ENCODE results near the gene PCNX1.
A peak's percentile ranks its signal among the peaks of the same experiment; 100 is the strongest.
"Not testable (repeated sequence)": the region's sequence is repeated elsewhere in the genome, so short reads cannot be mapped to it uniquely, and the experiment has no call there.

The PCNX1 gene

DNA sequence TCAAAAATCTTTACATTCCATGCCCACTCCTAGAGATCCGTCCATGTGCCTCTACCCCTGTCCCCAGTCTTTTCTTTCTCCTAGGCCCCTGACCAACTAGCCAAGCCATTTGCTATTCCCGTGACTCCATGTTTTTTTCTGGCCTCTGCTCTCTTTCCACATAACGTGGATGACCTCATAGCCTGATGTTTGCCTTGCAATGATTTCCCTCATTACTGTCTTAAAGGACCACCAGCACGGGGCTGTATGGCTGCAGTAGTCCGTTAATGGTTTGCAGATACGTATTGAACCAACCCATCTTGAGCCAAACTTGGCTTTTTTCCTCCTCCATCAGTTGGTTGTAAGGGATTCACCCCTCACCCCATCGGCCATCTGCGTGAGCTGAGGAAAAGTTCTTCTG, 226.0 kb downstream of the PCNX1 start:
- no peak for DNase-seq

DNA sequence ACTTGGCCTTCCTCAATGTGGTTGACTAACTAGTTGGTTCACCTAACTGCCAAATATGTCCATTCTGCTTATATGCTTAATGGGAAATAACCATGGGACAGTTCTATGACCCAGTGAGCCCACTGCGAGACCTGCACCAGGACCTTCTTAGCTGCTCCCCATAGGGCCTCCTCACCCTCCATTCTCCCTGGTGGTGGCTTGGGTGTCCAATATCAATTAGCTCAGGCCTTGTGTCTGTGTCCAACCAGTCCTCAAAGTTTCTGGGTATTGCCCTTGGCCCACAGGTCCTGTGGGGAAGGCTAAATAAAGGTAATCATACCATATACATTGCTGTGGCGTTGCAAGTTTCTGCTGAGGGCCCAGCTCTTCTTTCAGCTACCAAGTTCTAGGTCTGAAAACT, 228.2 kb downstream of the PCNX1 start:
- DNase-seq = no peak

DNA sequence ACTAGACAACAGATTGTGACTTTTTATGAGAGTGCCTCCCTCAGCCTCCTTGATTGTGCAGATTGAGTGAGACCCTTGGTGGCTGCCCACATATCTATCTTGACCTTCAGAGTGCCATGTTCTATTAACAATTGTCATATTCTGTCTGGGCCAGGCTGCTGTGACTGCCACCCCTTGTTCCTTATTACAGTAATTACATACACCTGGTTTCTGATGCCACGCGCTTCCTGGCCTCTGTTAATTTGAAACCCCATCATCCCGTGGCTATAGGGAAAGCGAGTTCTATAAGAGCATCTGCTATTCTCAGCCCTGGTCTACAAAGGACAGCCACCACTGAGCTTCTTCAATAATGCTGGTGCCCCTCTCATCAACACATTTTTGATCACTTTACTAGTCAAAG, 228.7 kb downstream of the PCNX1 start:
- no peak for DNase-seq

DNA sequence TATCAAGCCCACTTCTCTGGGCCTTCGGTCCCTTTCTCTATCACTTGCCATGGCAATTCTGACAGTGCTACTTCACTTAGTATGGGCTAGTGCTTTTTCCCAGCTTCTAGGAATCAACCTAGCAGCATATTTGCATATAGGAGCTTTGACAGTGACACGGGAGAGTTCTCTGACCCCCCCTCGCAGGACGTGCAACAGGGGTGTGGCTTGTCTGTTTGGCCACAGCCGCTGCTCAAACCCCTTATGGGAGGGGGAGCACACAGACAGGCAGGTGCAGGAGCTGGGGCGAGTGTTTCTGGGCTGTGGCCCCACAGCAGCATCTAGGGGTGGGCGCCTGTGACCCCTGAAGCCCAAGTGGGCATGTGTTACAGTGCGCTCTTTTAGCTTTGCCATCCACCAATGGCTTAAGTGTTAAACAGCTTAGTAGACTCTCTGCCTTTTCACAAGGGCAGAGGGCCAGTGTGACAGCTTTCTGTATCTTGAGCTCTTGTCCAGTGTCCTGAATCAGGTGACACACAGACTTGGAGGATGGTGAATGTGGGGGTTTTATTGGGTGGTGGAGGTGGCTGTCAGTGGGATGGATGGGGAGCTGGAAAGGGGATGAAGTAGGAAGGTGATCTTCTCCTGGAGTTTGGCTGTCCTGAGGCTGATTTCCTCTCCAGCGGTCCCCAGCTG, 229.3 kb downstream of the PCNX1 start:
- DNase-seq = no peak

DNA sequence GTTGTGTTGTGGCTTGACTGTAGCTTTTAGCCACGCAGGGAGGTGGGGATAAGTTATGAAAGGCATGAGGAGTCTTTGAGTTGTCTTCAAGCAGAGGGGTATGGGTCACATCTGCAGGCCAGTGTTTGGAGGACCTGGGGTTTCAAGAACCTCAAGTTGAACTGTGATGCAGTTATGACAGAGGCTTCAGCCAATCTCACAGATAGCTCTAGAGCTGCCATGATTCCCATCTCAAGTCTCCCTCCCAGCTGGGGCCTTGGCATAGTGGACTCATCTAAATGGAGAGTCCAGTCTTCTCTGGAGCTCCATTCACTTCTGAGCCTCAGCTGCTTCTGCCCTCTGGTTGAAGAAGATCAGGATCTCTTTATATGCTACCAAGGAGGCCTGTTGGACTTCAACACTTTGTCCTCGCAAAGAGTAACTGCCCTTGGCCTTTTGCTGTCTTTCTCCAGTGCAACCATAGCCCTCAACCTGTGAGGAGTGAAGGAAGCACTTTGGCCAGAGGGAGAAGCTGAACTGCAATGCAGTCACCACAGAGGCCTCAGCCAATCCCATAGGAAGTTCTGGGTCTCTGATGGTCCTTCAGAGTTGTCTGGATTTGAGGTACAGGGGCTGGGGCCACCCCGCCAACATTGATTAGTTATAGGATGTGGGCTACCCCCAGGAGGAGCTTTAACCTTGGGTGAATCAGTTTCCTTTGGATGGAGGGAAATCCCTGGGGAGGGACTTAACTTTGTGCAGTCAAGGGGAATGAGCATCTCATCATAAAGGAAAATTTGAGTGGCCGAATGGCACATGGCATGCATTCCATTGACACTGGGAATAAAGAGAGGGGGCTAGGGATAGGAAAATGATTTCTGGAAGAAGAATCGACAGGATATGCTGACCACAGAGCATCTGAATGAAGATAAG, 230.5 kb downstream of the PCNX1 start:
- no peak for DNase-seq

DNA sequence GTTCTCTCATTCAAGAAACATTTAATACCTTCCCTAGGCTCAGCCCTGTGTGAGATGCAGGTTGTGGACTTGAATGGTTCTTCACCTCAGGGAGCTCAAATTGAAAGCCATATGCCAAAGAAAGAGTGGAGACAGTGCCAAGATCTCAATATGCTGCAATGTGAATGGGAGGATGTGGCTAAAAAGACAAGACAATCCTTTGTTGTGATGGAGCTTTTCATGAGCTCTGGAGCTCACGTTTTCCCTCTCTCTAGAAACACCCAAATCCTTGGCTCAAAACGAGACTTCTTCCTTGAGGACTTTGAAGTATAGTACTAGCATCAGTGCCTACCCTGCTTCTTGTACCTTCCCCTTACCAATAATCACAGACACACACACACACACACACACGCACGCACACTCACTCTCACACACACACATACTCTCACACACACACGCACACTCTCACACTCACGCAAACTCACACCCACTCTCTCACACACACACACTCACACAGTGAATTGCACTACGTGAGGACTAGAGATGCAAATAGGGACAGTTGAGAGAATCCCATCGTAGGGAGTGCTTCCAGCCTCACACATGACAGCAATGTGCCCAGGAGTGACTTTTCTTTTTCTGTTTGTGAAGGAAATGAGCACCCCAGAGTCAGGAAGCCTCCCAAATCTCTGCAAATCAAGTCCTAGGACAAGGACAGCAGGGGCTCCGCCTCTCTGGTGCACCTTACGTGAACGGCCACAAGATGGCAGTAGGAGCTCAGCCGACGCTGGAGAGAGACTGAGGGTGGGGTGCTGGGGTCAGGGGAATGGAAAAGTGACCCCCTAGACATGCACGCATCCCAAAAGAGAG, 231.4 kb downstream of the PCNX1 start:
- DNase-seq = peak; percentile 61

DNA sequence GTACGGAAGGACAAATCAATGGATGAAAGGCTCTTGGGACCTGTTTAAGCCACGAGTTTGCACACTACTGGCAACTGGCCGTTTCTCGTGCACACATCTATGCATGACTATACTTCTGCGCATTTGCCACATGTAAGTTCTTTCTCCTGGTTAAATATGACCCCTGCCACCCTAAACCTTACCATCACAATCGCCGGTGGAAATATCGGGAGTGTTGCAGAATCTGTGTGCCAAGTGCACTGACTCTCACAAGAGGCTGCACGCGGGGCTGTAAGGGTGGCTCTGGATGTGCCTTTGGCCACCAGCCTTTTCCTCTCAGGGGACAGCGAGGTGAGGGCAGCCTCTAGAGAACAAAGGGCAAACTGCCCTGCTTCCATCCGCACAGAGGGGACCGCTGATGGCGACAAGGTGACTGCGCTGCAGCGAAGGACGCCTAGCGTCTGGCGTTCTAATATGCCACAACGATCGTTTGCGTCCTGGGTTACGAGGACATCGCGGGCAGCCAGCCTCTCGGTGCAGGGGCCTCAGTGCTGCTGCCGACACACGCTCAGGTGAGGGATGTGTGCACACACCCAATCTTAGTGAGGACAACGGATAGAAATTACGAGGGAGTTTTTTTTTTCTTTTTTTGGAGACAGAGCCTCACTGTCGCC, 232.2 kb downstream of the PCNX1 start:
- DNase-seq = no peak

DNA sequence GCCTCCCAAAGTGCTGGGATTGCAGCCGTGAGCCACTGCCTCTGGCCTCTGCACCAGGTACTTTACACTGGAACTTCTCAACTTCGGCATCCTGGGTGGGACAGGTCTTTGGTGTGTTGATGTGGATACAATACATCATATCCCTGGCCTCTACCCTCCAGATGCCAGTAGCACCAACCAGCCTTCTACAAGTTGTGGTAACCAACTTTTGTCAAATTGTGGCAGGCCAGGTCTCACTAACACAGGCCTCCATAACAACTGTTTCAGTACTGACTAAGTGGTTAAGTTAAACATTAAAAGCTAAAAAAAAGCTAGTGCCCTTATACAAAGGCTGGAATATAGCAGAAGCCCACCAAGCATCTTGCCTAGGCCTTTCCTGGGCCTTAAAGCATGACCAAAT, 232.9 kb downstream of the PCNX1 start:
- DNase-seq = no peak

DNA sequence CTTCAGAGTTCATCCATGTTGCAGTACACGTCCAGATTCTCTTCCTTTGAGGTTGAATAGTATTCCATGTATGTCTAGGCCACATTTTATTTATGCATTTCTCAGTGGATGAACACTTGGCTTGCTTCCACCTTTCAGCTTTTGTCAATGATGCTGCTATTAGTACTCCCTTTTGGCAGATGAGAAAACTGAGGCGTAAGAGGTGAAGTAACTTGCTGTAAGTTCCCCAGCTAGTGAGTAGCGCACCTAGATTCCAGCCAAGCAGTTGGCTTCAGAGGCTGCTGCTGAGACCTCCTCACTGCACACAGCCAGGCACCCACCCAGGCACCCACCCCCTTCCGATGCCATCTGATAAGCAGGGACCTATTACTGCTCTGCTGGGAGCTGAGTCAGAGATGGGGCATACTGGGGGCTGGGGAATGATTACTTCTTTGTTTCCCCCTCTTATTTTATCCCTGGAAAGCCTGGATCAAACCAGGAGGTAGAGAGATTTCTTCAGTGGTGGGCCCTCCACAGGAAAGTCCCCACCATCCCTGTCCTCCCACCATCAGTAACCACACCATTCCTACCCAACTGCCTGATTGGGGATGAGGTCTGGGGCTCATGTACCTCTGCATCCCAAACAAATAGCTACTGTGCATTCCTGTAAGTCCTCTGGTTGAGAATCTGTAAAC, 234.6 kb downstream of the PCNX1 start:
- no peak for DNase-seq

DNA sequence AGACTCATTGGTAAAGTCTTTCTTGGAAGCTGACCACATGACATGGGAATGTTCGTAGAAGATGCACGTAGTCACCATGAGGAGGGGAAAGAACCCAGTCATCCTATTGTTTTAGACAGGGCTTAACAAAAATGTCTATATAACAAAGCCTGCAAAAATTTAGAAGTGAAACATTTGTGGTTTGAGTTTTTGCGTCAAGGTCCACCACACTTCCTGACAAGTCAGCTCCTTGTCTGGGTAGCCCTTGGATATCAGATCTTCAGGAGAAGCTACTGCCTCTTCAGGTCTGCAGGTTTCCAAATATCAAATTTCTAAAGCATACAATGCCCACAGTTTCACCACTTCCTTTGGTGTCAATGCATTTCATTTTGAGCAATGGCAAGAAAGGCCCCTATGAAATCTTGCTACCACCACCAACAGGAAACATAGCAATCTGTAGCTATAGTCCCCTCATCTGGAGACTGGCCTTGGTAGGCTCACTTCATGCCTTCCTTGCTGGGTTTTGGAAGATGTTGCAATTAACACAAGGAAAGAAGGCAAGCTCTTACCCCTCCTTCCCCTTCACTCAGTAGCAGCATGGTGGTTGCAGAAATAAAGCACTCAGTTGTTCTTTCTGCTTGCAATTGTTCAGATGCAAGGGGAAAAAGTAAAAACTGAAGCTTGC, 235.2 kb downstream of the PCNX1 start:
- no peak for DNase-seq

DNA sequence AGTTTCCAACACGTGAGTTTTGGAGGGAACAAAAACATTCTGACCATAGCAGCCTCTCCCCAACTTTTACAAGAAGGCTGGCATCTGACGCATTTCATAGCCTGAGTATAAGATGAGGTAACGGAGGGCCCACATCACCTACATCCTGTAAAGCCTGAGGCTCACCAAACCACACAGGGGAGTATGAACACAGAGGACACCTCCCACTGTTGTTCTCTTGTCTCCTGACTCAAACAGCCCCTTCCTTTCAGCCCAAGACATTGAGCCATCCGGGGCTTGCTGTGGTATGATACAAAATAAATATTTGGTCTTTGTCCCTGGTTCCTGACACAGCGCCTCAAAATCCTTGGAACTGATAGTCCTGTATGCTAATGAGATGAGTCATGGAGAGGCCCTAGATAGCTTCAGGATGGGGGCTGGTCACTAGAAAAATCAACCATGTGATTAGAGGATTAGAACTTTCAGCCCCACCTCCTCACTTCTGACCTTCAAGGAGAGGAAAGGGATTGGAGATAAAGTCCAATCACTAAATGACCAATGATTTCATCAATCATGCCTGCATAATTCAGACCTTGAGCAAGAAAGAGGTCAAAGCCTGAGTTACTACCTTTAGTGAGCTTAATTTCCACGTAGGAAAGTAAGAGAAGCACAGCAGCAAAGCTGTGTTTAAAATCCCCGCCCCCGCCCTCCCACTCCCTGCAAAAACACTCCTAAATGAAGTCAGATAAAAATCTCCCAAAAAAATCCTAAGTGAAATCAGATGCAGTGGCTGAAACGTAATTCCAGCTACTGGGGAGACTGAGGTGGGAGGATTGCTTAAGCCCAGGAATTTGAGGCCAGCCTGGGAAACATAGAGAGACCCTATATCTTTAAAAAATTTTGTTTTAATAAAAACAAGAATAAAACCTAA, 236.4 kb downstream of the PCNX1 start:
- no peak for DNase-seq

DNA sequence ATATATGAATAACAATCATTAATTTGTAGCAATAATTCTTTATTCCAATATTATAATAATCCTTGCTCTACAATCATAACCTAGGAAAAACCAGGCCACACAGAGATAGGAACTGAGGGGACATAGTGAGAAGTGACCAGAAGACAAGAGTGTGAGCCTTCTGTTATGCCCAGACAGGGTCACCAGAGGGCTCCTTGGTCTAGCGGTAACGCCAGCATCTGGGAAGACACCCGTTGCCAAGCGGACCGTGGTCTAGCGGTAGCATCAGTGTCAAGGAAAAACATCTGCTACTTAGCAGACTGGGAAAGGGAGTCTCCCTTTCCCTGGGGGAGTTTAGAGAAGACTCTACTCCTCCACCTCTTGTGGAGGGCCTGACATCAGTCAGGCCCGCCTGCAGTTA, 240.1 kb downstream of the PCNX1 start:
- not testable (repeated sequence) for DNase-seq

DNA sequence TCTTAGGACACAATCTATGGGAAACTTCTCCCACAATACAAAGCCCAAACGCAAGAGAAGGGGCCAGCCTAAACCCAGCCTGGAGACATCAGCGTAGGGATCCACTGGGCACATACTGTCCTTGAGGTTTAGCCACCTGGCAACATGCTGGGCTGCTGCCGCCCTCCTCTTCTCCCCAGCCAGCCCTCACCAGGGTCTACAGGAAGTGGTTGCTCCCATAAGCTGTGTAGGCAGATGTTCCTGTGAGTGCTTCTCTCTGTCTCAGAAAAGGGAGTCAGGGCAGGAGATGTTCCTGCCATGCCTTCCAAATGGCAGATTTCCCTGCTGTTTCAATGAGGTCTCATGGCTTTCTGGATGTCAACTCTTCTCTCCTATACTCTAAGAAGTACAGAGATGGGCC, 241.4 kb downstream of the PCNX1 start:
- DNase-seq = no peak

DNA sequence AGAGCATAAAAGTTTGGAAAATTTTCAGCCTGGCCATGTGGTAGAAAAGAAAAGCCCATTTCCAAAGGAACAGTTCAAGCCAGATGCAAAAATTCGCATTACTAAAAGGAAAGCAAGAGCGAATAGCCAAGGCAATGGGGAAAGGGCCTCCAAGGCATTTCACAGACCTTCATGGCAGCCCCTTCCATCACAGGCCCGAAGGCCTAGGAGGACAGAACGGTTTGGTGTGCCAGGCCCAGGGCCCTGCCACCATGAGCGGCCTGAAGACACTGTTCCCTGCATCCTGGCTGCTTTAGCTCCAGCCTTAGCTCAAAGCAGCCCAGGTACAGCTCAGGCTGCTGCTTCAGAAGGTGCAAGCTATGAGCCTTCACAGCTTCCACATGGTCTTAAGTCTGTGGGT, 243.5 kb downstream of the PCNX1 start:
- DNase-seq = no peak

DNA sequence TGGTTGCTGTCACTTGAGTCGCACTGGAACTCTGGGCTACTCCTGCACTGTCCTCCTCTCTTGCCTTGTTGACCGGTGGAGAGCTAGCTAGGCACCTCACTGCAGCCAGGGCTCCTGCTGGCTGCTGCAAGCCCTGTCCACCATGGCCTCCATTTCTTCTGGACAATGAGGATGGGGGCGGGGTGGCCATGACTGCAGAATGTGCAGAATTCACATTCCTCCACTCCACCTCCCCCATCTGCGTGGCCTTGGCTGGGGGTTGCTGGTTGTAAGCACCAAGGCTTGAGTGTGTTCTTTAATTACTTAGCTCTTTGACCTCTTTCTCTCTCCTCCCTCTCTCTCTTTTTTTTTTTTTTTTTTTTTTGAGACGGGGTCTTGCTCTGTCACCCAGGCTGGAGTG, 248.5 kb downstream of the PCNX1 start:
- no peak for DNase-seq

DNA sequence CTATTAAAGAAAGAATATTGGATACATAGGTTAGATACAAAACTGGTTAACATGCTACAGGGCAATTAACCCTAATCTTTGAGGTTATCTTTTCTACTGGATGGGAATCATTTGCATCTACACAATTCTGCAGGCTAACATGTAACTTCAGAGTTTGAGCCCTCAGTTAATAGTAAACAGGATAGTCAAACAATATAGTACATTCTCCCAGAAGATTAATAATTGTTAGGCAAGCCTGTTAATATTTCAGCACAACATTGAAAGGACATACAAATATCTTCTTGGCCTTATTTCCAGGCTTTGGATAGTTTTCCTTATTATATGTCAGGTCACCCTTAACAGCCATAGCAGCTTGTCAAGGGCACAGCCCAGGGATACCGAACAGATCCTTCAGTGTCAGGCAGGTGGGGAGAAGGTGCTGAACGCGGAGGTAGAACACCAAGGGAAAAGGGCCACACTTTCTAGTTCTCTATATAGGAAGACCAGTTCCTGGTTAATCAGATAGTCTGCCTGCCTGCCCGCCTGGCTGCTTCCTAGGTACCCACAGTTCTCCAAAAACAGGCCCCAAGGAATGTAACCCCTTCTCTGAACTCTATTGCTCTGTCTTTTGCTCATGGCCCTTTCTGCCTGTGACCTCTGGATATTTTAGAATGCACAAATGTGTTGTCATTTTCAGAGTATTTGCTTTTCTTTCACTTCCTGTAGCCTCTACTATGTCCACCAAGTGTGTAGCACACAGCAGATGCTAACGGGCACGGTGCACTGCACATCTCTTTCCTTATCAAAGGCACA, 256.0 kb downstream of the PCNX1 start:
- DNase-seq = no peak

DNA sequence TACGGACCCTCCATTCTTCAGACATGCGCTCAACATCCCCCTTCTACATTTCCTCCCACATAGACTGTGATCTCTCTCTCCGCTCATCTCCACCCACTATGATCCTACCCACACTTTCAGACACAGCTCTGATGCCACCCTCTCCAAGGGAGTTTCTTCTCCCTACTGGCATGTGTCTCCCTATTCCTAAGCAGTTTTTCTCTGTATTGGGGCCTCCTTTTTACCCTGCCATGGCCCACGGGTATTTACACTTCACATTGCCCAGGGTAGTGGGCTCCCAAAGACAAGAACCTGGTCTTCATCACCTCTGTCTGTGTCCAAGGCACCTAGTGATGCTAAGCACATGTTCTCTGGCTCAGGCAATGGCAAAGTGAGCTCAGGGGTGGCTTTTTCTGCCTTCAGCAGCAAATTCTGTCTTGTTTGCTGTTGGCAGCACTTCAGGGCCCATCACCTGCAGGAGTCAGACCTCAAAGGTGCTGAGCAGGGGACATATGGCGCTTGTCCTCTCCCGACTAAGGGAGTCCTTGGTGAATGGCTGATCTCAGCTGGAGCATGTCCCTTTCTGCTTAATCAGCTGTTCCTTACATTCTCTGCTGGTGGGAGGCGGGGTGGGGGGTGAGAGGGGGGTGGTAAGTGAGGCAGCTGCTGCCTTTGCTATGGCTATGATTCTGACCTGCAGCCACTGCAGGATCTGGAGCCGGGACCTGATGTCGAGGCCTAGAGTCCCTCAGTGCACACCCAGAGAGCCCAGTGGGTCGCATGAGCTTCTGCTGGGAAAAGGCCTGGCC, 256.8 kb downstream of the PCNX1 start:
- DNase-seq = no peak

Data from activated CD4-positive, alpha-beta T cell treated with anti-CD3 and anti-CD28 coated beads, Interleukin-2, amount 50 U/mL, for 1 hour (primary cell).